OCI-LY1 (cell line): Measurements from ENCODE around the gene PPP4R3A.

Experiments
- EZH2 ChIP-seq: fragments of 200-600 bp; sonication (generic), shearing (Covaris generic); IDR thresholded peaks from 2 replicates; pipeline ENCODE4 v1.8.0; 2017; ENCODE audit warnings: borderline replicate concordance, mixed run types, mild to moderate bottlenecking, antibody characterized with exemption, low read length, moderate library complexity, mixed read lengths
- TF ChIP-seq, protein P1 (sequence below): fragments of 200-600 bp; sonication (generic), shearing (Covaris generic); IDR thresholded peaks from 2 replicates; pipeline ENCODE4 v1.5.1; 2017; ENCODE audit warnings: mild to moderate bottlenecking, antibody characterized with exemption, low read length, moderate library complexity, mixed read lengths

DNA sequence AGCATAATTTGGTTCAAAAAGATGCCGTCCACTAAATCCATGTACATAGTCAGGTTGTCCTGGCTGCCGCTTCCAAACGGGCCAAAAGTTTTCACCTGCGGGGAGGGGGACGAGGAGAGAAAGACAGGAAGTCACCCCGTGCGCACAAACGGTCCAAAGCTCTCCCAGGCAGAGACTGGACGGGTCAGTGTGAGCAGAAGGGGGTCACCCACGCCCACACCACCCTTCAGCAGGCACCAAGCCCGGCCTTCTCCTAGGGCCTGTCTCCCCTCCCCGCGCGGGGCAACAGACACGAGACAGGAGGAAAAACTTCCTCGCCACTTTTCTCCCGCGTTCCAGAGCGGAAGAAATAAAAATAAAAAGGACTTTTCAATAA, 93.4 kb downstream of the PPP4R3A start:
- TF ChIP-seq, protein P1, sequence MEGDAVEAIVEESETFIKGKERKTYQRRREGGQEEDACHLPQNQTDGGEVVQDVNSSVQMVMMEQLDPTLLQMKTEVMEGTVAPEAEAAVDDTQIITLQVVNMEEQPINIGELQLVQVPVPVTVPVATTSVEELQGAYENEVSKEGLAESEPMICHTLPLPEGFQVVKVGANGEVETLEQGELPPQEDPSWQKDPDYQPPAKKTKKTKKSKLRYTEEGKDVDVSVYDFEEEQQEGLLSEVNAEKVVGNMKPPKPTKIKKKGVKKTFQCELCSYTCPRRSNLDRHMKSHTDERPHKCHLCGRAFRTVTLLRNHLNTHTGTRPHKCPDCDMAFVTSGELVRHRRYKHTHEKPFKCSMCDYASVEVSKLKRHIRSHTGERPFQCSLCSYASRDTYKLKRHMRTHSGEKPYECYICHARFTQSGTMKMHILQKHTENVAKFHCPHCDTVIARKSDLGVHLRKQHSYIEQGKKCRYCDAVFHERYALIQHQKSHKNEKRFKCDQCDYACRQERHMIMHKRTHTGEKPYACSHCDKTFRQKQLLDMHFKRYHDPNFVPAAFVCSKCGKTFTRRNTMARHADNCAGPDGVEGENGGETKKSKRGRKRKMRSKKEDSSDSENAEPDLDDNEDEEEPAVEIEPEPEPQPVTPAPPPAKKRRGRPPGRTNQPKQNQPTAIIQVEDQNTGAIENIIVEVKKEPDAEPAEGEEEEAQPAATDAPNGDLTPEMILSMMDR = no peak
- no peak for TF ChIP-seq EZH2
